ENCODE data around the gene ABTB2. TPM values are rescaled to one million over a fixed set of nuclear protein-coding genes. Genes with fewer than 3 reads are reported as not detected.
A peak's percentile ranks its signal among the peaks of the same experiment; 100 is the strongest.

The ABTB2 gene
- total RNA-seq, 1 experiment from 2014 or later, result 3.2 TPM

DNA sequence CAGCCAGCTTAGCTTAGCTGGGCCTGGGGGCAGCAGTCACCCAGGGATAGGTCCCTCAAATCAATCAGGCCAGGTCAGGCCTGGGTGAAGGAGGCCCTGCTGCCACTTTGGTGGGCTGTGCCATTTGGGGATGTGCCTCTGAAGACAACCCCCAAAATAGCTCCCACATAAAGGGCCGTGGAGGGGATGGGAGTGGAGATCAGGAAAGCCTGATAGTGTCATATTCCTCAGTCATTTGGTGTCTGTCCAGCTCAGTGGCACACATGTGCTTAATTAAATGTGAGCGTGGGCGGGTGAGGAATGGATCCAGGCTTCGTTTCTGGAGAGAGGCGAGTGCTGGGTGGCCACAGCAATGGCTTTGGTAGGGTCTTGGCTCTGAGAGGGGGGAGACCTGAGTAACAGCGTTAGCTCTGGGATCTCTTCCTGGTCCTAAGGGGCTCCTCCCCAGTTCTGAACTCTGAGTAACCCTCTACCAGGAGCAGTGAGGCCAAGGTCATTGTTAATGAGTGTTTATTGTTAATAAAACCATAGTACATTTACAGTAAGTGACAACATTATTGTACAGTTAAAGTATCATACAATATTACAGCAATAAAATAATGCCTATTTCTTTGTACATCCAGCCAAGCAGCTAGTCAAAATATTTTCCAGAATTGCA lies 207.2 kb downstream of the ABTB2 start:
- DNase-seq (ENCODE audit: low read depth), result no peak

DNA sequence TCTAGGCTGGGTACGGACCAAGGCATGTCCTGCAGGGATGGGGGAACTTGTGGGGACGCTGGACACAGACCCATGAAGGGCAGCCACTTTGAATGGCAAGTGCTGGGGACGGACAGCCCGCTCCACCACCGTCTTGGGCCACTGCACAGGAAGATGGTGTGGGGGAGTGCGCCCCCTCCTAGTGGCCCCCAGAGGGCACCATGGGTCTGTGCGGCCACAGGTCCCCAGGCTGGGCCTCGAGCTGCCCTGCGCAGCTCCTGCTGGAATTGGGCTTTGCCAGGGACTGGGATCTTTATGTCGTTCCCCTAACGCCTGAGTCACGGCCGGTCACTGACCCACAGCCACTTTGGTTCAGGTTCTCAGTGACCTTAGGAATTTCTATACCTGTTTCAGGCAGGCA lies 208.0 kb downstream of the ABTB2 start:
- DNase-seq (ENCODE audit: low read depth), result peak; percentile 16

DNA sequence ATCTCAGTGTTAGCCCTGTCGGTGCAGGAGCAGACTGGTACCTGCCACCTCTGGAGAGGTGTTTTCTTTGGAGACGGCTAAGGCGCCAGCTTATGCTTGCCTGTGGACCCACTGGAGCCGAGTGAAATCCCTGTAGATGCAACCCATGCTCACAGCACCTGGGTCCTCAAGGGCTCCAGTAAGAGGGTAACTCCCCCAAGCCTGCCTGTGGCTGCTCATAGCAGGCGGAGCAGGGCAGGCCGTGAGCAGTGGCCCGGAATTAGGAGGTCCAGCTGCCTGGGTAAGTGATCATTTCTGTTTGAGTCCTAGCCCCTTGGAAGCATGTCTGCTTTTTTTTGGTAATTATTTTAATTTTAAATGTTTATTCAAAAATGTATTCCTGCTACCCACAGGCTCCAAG lies 208.5 kb downstream of the ABTB2 start:
- no peak for DNase-seq (ENCODE audit: low read depth)

DNA sequence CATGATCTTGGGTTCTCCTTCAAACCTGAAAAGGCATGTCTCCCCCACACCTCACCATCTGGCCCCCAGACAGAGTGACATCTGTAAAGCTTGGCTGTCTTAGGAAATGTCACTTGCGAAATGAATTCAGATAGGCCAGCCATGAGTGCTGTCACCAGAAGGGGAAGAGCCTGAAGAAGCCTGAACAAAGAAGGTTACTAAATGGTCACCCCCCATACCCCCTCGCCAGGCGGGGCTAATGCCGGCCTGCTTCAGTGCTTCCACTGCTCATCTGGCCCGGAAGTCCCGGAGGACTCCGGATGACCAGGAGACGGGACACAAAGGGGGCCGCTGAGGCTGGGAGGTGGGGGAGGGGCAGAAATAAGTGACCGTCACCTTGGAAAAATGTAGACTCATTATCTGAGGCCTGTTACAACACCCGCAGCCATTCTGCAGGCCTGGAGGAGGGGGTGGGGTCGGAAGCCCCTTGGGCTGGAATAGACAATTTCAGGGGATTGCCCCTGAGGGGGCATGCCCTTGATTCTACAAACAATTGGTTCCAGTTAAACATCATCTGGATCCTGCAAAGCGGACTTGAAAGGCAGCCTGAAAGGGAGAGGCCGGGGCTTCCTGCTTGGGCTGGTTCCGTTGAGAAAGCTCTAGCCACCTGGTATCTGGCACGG lies 209.2 kb downstream of the ABTB2 start:
- no peak for DNase-seq (ENCODE audit: low read depth)

DNA sequence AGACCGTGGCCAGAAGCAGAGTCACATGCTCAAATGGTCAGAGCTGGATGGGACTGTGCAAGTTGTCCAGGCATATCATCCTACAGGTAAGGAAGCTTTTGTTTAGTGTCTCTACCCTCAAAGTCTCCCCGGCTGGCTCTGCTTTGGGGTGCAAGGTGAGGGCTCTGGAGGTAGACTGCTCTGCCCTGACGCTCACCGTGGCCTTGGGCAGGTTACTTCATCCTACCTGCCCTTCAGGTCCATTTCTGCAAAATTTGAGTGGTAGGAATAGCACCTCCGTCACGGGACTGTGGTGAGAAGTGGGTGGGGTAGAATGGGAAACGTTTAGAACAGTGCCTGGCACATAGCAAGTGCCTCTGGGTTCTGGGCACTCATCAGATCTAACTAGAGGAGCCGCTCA lies 210.2 kb downstream of the ABTB2 start:
- DNase-seq (ENCODE audit: low read depth), result no peak

DNA sequence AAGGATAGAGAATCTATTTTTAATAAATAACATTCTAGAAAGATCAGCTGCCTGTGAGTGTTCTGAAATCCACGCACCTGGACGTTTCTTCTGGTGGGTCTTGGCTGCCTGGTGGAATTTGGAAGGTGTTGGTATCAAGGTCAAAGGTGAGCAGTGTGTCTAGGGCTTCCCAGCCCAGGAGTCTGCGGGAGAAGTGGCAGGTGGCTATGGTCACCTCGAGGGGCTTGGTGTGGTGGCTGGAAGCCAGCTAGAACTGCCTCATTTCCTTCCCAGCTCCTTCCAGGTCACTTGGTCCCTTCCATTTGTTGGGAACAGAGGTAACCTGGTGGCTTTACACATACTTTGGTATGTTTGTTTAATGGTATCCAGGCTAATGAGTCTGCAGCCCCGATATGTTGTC lies 210.9 kb downstream of the ABTB2 start:
- no peak for DNase-seq (ENCODE audit: low read depth)

DNA sequence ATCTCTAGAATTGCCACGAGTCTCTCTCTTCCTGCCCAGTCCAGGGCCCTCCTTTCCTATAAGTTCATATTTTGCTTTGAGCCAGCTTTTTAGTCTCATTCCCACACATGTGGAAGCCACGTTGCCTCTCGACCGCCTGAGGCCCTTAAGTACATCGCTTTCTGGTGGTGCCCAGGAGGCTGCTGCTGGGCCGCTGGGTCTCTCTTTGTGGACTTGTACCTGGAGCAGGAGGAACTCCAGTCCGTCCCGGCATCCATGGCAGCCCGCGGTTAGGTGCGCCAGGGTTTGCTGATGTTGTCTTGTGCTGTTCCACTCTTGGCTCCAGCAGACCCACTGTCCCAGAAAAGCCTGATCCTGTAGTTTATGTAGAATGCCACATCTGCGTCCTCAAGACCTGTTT lies 211.4 kb downstream of the ABTB2 start:
- DNase-seq (ENCODE audit: low read depth), result no peak

DNA sequence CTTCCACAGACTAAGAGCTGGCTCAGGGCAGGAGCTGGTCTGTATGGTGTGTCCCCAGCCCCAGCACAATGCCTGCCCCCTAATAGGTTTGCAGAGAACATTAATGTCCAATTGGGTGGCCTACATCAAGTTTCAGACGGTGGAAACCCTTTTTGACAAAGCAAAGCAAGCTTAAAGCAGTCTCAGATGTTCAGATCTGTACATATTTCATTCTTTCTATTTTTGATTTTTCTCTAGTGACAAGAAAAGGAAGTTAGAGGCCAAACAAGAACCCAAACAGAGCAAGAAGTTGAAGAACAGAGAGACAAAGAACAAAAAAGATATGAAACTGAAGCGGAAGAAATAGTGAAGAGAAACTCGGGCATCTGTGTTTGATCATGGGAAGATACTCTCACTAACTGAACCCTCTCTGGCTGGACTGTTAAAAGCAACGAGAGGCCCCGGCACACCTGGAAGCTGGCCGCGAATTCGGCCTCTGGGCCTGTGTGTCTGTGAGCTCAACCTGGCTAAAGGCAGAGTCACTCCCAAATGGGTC lies 211.9 kb downstream of the ABTB2 start:
- no peak for DNase-seq (ENCODE audit: low read depth)

DNA sequence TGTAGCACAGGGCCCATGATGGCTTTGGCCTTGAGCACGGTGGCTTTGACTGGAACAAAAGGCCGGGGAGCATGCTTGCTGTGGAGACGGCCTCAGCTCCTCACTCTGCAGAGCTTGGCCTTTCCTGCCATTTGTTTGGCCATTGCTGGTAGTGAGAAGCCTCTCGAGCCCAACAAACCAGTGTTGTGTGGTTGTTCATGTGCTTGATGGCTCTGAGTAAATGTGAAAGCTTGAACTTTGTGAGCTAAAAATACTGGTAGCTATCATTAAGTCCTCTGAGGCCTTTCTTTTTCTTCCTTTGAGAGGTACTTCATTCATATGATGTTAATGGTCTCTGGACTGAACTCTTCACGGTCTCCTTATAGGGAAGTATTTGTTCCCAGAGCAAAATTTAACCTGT lies 212.7 kb downstream of the ABTB2 start:
- no peak for DNase-seq (ENCODE audit: low read depth)

DNA sequence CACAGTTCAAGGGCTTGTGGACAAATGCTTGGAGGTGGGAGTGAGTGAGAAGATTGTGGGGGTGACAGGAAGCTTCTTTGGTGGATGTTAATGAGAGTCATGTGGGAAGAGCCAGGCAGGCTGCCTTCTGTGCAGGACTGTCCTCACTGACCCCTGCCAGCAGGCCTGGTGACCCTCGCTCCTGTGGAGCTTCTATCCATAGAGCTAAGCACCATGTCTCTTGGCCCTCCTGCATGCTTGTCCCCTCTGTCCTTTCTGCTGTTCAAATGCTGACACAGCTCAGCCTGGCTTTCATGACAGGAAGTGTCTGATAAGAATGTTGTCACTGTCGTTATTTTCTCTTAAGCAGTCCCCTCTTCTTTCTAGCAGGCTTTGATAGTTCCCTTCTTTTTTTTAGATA lies 214.8 kb downstream of the ABTB2 start:
- no peak for DNase-seq (ENCODE audit: low read depth)

DNA sequence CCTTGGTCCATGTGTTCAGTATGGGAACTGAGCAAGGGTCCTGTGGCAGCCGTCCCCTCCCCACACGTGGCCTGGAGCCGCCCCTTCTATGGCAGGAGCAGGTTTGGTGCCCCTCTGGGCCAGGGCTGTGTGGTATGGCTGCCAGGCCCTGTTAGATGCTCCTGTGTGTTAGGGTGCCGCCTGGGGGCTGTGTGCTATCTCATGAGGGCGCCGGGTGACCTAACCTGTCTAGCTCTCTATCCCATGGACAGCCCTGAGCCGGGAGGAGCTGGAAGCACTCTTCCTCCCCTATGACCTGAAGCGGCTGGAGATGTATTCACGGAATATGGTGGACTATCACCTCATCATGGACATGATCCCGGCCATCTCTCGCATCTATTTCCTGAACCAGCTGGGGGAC lies 217.7 kb downstream of the ABTB2 start:
- no peak for DNase-seq (ENCODE audit: low read depth)

DNA sequence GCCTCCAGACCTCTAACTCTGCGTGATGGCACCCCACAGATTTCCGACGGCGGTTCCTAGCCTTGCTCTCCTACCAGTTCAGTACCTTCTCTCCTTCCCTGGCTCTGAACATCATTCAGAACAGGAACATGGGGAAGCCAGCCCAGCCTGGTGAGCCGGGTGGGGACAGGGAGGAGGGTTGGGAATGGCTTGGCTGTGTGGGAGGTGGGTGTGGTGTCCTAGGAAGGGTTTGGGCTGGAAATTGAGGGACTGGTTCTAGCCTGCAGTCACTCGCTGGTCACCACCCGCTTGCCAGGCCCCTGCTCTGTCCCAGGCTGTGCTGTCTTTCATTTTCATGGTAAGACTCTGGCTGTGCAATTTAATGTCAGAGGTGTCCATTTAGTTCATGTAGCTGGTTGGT lies 218.5 kb downstream of the ABTB2 start:
- no peak for DNase-seq (ENCODE audit: low read depth)

DNA sequence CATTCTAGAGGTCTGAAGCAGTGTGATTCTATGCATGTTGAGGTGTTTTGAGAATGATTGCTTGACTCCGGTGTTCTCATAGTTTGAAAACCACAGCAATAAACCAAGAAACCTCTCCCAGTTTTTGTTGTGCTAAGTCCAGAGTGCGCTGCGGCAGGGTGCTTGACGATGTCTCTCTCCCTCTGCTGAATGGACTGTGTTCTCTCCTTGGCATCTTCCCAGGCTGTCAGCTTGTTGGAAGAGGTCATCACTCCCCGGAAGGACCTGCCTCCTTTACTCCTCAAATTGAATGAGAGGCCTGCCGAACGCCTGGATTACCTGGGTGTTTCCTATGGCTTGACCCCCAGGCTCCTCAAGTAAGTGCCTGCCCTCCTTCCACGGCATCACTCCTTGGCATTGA lies 221.4 kb downstream of the ABTB2 start:
- no peak for DNase-seq (ENCODE audit: low read depth)

DNA sequence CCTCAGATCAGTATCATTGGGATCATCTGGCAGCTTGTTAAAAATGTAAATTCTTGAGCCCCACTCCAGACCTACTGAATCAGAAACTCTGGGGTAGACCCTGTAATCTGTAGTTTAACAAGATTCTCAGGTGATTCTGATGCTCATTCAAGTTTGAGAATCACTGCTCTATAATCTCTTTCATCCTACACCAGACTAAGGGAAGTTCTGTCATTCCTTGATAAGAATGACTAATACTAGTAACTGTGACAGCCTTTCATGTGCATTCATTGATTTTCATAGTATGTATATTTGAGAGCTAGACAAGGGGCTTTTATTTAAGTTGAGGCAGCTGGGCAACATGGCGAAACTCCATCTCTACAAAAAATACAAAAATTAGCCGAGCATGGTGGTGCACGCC lies 222.4 kb downstream of the ABTB2 start:
- no peak for DNase-seq (ENCODE audit: low read depth)

DNA sequence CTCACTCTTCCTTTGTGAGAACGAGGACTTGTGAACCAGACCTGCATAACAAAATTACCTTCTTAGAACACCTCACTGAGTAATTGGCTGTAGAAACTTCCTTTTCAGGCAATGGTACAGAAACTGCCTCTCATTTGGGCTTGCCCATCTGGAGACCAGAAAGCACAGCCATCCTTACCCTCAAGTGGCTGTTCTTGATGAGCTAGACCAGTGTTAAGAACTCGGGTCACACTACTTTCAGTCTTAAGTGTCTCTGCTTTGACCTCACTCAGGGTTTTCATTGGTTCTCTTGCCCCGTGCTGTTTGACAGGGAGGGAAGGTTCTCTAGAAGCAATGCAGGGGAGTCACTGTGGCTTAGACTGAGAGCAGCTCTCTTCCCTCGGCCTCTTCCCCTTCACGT lies 223.0 kb downstream of the ABTB2 start:
- DNase-seq (ENCODE audit: low read depth), result no peak

DNA sequence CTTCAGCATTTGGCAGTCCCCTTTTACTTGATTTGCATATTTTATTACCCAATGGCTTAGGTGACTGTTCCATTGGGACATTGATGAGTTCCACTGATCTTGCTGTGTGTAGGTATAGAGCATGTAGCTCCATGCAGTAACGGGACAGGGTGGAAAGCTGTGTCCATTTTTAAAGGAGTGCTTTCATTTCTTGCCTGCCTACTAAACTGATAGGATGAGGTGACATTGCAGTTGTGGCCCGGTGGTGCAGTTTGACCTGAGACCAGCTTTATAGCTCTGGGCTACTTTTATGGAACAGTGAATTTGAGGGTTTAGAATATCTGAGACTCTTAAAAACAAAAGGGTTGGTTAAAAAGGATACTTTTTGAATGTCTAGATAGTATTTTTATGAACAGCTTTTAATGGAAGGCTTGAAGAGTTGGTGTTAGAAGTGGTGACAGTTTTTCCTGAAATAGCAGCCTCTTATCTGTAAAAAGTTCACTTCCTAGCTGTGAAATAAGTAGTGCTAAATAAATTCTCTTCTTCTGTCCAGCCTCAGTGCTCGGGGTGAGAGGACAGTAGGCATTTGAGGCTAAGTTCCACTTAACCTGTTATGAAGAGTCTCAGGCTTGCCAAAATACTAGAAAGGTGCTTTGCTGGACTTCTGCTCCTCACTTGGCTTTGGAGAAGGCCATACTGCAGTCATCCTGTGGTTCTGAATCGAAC lies 225.4 kb downstream of the ABTB2 start:
- no peak for DNase-seq (ENCODE audit: low read depth)

DNA sequence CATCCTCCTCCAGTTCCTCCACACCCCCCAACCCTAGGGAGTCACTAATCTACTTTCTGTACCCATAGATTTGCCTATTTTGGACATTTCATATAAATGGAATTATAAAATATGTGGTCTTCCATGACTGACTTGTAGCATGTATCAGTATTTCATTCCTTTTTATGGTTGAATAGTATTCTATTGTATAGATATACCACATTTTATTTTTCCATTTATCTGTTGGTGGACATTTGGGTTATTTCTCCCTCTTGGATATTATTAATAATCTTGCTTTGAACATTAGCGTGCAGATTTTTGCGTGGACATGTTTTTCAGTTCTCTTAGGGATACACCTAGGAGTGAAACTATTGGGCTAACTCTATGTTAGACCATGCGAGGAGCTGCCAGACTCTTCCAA lies 229.0 kb downstream of the ABTB2 start:
- DNase-seq (ENCODE audit: low read depth), result no peak

DNA sequence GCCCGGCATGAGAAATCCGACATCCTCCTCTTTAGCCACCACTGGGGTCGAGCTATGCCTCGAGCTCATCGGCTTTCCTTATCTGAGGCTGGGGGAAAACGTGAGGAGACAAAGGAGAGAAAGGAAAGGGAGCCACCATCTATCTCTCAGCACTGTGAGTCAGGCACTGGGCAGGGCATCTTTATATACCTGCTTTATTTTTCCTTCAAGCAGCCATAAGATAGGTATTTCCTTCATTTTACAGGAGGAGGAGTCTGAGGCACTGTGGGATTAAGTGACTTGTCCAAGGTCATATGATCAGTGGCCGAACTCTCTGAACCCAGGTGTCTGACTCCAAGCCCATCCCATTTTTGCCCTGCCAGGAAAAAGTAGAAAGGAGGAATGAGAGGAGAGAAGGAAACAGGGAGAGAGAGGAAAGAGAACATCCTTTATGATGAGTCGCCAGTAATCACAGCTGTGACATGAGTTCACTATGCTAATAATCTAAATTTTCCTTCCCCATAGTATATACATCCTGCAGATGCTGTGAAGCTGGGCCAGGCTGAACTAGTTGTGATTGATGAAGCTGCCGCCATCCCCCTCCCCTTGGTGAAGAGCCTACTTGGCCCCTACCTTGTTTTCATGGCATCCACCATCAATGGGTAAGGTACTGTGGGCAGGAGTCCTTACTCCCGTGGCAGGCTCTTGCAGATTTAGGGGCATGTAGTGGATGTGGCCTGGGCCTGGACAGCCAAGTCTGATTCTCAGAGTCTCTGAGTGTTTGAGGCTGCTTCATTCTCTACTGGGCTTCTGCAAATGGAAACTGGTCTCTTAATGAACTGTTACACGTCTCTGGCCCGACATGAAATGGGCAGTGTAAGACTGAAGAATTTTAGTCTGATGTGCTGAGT lies 230.6 kb downstream of the ABTB2 start:
- DNase-seq (ENCODE audit: low read depth), result no peak

DNA sequence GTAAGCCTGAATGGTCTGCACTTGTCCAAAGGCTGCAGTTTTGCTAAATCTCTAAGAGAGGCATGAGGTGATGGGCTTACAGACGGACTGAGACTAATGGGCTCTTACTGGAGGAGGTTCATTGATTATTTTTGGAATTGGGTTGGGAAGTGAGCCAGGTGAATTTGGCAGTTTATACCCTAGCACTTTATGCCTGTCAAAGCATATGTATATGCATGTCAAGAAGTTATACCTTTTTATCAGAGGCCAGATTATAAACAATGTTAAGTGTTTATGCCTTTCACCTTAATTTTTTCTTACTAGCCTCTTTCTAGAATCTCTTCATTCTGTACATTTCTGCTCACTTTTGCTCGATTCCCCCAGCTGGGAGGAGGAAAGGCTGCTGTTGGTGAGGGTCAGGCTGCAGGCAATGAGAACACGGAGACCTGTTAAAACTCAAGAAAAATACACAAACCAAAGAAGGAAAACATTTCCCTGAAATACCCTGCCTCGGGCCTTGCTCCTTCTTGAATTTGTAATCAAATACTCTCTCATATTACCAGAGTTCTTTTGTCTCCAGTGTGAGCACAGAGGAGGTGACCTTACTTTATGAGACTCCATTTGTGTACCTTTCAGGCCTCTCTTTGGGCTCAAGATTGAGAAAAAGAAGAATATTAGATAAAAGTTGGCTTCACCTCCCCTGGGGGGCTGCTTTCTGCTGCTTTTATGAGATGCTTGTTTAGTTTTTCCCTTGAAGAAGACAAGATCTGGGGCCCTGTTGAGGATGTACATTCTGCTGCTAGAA lies 232.7 kb downstream of the ABTB2 start:
- DNase-seq (ENCODE audit: low read depth), result no peak

DNA sequence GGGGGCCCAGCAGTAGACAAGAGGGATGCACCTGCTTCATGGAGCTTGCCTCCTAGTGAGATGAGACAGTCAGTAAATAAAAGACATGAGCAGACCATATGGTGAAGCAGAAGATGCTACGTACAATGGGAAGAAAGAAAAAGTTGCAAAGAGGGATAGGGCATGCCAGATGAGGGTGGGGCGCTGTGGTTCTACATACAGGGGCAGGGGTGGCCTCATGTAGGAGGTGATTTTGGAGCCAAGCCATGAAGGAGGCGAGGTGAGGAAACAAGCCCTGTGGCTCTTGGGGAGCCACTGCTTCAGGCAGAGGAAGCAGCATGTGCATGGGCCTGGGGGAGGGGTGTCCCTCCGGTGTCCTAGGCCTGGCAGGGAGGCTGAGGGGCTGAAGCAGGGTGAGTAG lies 237.2 kb downstream of the ABTB2 start:
- DNase-seq (ENCODE audit: low read depth), result no peak

DNA sequence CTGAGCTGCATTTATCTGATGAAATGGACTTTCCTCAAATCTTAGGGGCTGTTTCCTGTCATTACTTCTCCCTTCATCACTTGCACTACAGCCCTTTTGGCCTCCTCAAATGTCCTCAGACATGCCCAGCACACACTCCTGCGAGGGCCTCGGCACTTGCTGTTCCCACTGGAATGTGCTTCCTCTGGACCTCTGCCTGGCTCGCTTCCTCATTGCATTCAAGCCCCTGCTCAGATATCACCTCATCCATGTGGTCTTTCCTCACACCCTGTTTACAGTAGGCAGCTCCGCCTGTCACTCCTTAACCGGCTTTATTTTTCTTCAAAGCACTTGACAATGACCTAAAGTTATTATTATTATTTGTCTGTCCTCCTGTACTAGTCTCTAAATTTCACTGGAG lies 243.3 kb downstream of the ABTB2 start:
- no peak for DNase-seq (ENCODE audit: low read depth)

Measured in M059J (cell line).